Measurements from ENCODE around the gene RIPOR3. TPM values are rescaled to one million over a fixed set of nuclear protein-coding genes. Genes with fewer than 3 reads are reported as not detected.
"Not testable (repeated sequence)": the region's sequence is repeated elsewhere in the genome, so short reads cannot be mapped to it uniquely, and the experiment has no call there.

The RIPOR3 gene
- total RNA-seq, 1 donor from 2014 or later: not detected

DNA sequence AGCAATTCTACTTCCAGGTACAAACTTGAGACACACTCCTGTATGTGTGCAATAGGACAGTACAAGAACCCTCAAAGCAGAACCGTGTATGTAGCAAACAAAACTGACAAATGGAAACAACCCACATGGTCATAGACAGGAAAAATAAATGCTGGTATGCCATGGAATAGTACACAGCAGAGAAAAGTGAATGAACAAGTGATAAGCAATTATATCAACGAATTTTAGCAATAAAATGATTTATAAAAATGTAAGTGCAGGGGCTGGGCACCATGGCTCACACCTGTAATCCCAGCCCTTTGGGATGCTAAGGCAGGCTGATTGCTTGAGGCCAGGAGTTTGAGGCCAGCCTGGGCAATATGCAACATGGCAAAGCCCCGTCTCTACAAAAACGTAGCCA is 9.3 kb downstream of the RIPOR3 start:
- intact Hi-C loops (cut with micrococcal nuclease): no loop called here

DNA sequence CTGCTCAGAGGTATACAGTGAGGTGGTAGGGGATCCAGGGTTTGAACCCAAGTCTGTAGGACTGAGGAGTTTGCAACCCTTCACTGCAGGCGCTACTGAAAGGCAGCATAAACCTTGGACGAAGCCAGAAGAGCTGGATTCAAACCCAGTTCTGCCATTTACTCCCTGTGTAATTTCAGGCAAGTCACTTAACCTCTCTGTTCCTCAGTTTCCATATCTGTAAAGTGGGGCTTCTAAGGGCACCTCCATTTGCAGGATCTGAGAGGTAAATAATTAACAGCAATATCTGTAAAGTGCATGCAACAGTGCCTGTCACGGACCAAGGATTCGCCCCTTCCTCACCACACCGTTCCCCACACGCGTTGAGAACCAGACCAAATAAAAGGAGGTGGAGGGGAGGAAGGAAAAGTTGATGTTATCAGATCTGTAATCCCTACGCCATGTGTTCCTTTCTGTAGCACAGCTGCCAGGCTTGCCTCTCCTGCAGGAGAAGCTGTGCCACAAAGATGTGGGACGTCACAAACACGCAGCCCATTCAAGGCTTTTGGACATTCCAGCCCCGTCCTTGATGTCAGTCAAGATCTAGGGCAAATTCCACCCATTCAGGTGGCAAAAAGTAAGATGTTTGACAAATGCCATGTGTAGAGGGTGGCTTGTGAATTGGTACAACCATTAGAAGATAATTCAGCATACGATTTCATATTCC is 9.8 kb downstream of the RIPOR3 start:
- intact Hi-C loops (cut with micrococcal nuclease): no loop called here

DNA sequence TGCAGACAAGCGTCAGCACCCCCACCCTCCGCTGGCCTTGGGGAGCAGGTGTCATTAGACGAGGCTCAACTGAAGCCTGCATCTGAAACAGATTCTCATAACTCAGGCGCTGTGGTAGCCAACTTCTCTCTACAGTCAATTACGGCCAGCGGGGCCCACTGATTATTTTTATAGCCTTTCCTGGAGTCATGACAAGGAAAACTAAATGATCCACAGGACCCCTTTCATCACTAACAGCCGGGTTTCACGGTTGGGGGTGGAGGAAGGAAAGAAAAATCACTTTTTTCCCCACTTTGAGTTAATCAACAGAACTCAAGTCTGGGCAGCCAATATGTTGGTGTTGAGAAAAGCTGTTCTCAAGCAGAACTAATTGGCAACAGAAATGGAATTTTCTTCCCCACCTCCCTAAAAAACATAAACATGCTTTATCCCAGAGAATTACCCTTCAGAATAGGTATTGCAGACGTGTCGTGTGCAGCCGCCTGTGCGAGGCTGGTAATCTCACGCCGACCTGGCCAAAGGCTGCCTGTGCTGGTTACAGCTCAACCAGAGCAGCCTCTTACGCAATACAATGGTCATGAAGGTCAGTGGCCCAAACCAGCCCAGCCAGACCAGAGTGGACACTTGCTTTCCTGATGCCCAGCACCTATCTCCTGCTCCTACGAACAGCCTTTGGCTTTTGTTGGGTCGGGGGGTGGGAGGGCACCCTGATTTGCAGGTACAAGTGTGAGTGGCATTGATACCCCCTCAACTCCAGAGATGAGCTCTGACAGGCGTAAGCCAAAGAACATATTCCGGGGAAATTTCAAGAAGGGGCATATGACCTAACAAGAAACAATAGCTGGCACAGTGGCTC is 11.0 kb downstream of the RIPOR3 start:
- intact Hi-C loops (cut with micrococcal nuclease): no loop called here

DNA sequence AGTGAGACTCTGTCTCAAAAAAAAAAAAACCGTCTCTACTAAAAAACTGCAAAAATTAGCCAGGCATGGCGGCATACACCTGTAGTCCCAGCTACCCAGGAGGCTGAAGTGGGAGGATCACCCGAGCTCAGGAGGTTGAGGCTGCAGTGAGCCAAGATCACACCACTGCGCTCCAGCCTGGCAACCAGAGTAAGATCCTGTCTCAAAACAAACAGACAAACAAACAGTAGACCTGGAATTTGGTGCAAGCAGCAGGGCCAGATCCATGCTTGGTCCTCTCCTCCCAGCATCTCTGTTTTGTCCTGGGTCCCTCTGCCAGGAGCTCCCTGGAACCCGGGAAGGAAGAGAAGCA is 11.6 kb downstream of the RIPOR3 start:
- intact Hi-C loops (cut with micrococcal nuclease): no loop called here

DNA sequence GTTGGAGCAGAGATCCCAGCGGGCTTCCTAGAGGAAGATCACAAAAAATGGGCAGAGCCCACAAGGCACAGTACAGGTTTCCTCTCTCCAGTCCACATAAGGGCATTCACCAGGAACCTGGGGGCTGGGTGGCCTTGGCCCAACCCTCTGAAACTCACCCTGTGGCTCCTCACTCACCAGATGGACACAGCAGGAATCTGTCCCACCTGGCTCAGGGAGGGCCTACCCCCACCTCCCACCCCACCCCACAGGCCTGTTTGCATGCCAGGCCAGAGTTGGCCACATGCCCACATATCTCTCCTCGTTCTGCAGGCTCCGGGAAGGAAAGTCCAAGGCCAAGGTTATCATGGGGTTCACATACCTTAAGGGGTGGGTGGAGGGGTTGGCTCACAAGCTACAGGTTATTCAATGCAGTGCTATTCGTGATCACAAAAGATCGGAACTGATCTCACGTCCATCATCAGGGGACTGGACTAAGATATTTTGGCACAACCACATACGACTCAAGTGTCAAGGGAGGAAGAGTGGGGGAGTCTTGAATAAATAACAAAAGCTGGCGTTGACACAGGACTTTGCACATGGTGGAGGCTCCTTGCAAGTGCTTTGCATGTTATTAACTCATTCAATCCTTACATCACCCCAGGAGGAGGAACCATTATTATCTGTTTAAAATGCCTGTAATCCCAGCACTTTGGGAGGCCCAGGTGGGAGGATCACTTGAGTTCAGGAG is 13.0 kb downstream of the RIPOR3 start:
- intact Hi-C loops (cut with micrococcal nuclease): no loop called here

DNA sequence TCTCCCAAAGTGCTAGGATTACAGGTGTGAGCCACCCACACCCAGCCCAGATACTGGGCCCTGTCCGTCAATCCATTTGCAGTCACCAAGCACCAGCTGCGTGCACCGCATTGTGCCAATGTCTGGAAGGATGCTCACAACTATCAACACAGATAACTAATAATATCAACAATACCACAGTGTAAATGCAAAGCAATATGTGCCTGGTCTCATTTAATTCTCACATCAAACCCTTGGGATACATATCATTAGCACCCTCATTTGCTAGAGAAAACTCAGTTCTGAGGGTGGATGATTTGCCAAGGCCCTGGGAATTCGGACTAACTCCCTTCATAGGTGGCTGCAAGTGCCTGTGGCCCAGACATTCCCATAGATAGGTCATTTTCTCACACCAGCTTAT is 14.5 kb downstream of the RIPOR3 start:
- intact Hi-C loops (cut with micrococcal nuclease): no loop called here

DNA sequence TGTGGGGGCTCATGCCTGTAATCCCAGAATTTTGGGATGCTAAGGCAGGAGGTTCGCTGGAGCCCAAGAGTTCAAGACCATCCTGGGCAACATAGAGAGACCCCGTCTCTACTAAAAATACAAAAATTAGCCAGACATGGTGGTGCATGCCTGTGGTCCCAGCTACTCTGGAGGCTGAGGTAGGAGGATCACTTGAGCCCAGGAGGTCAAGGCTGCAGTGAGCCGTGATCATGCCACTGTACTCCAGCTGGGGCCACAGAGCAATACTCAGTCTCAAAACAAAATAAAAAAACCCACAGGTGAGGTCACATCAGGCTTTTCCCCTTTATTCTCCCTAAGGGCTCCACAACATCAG is 15.0 kb downstream of the RIPOR3 start:
- intact Hi-C loops (cut with micrococcal nuclease): not testable (repeated sequence)

DNA sequence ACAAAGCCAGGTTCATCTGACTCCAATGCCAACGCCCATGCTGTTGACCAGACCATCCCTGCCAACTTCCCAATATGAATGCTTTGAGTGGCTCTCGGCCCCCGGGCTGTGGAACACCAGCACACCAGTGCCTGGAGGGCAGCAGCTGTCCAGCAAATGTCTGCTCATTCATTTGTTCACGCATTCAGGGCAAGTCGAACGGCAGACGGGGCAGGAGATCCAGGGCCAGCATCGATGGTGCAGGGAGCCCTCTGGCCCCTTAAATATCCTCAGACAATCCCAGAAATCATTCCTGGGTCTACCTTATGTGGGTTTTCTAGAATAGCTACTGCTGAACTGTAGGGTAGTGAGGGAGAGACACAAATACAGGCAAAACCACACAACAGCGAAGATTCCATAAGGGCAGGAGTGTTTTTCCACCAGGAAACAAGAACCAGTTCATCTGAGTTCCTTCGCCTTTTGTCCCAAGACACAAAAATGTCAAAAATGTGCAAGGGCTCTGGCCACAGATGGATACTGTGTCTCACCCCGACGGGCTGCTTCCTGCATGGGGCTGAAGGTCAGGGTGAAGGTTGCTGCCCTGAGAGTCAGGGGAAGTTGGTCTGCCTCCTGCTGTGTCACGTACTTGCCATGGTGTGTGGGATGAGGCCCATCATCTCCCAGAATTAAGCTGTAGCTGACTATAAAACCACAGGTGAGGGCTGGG is 15.5 kb downstream of the RIPOR3 start:
- intact Hi-C loops (cut with micrococcal nuclease): no loop called here

DNA sequence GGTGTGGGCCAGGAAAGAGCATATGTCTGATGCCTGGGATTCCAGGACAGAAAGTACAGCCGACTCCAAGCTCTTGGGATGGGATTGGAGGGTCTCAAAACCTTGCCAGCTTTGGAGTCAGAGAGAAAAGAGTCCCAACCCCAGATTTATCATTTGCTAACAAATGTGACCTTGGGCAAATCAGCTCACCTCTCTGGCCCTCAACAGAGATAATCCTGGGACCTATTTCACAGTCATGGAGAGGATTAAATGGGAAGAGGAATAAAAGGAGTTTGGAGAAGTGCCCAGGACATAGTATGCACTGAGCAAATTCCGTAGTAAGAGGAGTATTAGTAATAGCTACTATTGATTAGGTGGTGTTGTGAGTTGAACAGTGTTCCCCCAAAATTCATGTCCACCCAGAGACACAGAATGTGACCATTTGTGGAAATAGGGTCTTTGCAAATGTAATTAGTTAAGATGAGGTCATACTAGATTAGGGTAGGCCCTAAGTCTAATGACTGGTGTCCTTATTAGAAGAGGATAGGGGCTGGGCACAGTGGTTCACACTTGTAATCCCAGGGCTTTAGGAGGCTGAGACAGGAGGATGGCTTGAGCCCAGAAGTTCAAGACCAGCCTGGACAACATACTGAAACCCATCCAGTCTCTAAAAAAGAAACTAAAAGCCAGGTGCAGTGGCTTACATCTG is 17.1 kb downstream of the RIPOR3 start:
- intact Hi-C loops (cut with micrococcal nuclease): no loop called here

DNA sequence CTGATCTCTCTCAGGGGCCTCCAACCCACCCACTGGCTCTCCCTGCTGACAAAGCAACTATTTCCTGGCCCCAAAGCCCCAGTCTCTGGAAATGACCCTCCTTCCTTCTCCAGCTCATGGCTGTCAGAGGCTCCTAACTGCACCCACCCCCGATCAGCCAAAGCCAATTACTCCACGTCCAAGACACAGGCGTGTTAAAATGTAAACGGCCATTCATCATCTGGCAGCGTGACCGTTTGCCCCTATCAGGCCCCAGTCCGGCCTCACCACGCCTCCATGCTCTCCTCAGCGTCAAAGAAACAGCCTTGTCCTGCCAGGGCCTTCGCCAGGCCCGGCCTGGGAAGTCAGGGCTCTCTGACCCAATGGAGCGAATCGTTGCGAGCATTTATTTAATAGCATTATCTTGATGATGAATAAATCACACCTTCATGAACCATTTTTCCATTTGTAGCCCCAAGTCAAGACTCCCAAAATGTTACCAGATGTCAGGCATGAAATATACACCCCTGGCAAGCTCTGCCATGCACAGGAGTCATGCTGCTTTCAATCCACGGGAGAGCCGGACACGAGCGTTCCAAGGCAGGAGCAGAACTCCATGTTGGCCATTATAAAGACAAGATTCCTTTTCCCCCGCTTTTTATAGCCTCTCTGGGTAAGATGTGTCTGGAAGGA is 17.7 kb downstream of the RIPOR3 start:
- intact Hi-C loops (cut with micrococcal nuclease): no loop called here

DNA sequence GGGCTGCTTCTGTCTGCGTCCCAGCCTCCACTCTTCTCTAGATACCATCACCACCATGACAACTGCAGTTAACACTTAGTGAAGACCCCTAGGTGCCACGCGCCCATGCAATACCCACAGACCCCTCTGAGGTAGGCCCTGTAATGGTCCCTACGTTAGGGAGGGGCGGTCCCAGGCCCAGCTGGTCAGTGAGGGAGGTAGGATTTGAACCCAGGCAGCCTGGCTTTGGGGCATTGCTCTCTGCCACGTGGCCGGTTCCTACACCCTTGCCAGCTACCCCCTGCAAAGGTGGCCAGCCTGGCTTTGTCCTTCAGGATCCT is 18.2 kb downstream of the RIPOR3 start:
- intact Hi-C loops (cut with micrococcal nuclease): no loop called here

DNA sequence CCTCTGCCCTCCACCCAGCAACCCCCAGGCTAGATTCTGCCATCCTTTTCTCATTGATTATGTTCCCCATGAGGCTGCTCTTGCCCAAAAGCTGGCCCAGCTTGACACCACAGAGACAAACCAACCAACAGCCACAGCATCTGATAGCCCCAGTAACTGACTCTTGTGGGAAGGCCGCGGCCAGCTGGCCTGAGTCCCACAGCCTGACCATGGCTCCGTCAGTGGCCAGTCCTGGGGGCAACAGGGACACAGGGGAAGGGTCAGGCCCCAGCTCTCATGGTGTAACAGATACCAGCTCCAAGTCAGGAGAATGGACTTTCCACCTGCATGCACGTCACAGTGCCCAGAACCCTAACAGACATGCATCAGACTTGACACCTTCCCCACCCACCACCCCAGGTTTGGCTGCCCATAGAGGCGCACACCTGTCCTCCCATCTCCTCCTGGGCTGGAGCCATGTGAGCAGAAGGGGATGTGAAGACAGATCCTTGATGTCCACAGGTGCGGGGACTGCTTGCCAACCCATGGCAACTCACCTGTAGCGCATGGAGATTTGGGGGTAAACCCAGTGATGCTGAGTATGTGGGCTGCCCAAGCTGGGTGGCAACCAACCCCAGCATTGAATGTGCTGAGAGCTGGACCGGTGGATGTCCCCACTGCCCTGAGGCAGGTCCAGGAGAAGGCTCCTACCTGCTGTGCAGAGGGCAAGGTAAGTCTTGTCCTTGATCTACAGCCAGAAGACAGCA is 18.8 kb downstream of the RIPOR3 start:
- intact Hi-C loops (cut with micrococcal nuclease): no loop called here

DNA sequence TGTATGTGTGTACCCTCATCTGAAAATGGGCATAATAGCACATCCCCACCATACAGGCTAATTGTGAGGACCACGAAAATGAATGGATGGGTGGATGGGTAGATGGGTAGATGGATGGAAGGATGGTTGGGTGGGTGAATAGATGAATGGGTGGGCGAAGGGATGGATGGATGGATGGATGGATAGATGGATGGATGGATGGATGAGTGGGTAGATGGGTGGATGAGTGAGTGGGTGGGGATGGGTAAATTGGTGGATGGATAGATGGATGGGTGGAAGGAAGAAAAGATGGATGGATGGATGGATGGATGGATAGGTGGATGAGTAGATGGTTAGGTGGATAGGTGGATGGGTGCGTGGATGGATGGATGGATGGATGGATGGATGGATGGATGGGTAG is 19.7 kb downstream of the RIPOR3 start:
- intact Hi-C loops (cut with micrococcal nuclease): no loop called here

DNA sequence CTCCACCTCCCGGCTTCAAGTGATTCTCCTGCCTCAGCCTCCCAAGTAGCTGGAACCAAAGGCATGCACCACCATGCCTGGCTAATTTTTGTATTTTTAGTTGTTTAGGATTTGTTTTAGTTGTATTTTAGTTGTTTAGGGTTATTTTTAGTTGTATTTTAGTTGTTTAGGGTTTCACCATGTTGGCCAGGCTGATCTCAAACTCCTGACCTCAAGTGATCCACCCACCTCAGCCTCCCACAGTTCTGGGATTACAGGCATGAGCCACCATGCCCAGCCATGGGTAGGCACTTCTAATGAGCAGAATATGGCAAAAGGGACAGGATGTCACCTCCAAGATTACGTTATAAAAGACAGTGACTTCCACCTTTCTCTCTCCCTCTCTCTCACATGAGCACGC is 20.3 kb downstream of the RIPOR3 start:
- intact Hi-C loops (cut with micrococcal nuclease): not testable (repeated sequence)

DNA sequence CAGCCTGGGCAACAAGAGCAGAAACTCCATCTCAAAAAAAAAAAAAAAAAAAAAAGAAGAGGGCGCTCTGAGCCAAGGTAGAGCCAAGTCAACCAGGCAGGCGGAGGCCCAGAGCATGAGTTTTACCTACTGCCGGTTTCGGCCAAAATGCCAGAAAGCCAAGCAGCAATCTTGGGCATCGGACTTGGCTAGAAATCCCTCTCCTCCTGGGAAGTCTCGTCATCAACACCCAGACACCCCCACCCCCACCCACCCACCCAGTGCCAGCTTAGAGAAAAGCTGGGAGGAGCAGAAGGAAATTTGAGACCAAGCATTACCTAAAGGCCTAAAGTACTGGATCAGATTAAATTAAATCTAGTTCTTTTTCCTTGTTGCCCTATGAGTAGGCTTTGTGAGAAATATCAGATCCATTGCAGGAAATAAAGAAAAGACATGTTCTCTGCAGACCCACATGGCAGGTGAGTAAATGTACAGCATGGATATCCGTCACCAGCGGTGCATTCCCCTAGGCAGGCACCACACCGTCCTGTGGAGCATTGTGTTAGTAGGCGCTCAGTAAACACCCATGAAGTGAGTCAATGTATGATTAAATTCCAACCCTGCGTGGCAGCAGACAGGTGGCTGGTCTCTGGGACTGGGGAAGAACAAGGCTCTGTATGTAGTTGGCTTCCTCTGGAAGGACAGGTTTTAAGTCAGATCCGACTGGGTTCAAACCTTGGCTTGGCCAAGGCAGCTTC is 21.0 kb downstream of the RIPOR3 start:
- intact Hi-C loops (cut with micrococcal nuclease): no loop called here

DNA sequence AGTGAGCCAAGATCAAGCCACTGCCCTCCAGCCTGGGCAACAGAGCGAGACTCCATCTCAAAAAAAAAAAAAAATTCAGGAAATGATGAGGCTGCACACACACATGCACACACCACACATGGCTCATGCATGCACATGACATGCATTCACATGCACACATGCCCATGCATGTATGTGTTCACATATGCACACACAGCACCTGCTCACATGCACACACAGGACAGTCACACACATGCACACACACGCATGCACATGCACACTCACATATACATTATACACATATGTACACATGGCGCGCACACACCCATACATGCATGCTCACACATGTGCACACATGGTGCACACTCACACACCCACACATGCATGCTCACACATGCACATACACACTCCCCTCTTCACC is 22.5 kb downstream of the RIPOR3 start:
- intact Hi-C loops (cut with micrococcal nuclease): no loop called here

DNA sequence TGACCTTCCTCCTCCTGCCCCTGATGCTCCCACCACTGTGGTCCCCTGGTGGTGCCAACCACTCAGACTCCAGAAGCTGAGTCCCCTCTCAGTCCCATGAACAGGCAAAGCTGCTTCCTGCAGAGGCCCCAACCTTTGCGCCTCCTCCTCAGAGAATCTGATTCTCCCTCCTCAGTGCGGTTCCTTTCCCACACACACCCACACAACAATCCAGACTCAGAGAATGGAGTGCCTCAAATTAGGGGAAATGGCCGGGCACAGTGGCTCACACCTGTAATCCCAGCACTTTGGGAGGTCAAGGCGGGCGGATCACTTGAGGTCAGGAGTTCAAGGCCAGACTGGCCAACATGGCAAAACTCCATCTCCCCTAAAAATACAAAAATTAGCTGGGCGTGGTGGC is 23.0 kb downstream of the RIPOR3 start:
- intact Hi-C loops (cut with micrococcal nuclease): no loop called here

DNA sequence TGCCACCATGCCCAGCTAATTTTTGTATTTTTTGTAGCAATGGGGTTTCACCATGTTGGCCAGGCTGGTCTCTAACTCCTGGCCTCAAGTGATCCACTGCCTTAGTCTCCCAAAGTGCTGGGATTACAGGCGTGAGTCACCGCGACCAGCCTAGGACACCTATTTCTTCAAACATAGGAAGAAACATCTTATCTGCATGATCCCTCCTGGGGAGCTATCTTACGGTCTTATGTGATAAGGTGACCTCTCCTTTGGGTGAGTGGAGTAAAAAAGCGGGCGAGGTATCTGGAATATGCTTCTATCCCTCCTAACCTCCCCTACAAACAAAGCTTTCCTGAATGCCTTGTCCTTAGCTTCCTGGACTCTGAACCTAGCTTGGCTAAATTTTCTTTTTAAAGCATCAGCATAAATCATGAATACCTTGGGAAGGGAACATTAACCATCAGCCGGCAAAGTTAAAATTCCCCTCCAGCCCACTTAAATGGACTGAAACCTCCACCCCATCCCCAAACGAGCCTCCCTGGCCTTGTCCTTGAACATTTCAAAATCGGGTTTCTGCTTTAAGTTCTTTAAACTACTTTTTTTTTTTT is 24.5 kb downstream of the RIPOR3 start:
- intact Hi-C loops (cut with micrococcal nuclease): no loop called here

DNA sequence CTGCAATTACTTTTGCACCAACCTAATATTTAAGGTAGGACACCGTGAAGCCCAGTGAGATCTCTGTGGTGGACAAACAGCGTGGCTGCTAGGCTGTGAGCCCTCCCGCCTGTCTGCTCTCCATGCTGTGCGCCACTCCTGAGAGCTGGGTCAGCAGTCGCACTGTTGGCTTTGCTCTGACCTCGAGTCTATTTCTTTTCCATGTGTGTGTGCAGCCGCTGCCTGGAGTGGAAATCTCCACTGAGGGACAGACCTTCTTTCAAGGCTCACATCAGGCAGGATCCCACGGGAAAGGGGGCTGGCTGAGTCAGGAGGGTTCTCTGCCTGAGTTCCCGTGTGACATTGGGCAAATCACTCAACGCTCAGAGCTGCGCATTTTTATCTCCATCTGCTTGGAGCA is 27.1 kb downstream of the RIPOR3 start:
- intact Hi-C loops (cut with micrococcal nuclease): no loop called here

Data from T-helper 1 cell treated with Interleukin-12 subunit alpha and Interleukin-12 subunit beta and Interleukin-4 antibody, amounts not matched to agents 30 ng/mL and 1 ng/mL, for 36 hours (primary cell).